Tibial nerve (tissue), 4 donors: ENCODE results near the gene RAB17.

Source experiments
- EP300 ChIP-seq, 2 donors: sonication (generic); formaldehyde crosslinking; IDR thresholded peaks; one replicate each; pipeline ENCODE4 v1.6.1; 2017; ENCODE audit warnings: antibody characterized with exemption in 2 of 2, mild to moderate bottlenecking in 1 of 2
- POLR2A ChIP-seq, 2 donors: fragments of 450-650 bp; IDR thresholded peaks; one replicate each; pipeline ENCODE4 v1.6.1; 2017; ENCODE audit warnings: antibody characterized with exemption in 2 of 2, mild to moderate bottlenecking in 2 of 2, moderate library complexity in 2 of 2
- TF ChIP-seq, protein P1 (sequence below), 5 experiments: fragments of 200-600 bp in 3 of 5; fragments of 450-650 bp in 2 of 5; sonication (generic) in 3 of 5; IDR thresholded peaks; one replicate each; pipeline ENCODE4 v1.5.1; 2016 to 2019; ENCODE audit warnings: antibody characterized with exemption in 5 of 5, mild to moderate bottlenecking in 3 of 5, moderate library complexity in 2 of 5

GRCh38 chr2:237553948-237554347 lies 36.6 kb downstream of the RAB17 start:
- TF ChIP-seq POLR2A (IDR thresholded peaks at IDR 0.05) (no peak), EP300 (IDR thresholded peaks at IDR 0.05) (no peak)
- TF ChIP-seq, protein P1, sequence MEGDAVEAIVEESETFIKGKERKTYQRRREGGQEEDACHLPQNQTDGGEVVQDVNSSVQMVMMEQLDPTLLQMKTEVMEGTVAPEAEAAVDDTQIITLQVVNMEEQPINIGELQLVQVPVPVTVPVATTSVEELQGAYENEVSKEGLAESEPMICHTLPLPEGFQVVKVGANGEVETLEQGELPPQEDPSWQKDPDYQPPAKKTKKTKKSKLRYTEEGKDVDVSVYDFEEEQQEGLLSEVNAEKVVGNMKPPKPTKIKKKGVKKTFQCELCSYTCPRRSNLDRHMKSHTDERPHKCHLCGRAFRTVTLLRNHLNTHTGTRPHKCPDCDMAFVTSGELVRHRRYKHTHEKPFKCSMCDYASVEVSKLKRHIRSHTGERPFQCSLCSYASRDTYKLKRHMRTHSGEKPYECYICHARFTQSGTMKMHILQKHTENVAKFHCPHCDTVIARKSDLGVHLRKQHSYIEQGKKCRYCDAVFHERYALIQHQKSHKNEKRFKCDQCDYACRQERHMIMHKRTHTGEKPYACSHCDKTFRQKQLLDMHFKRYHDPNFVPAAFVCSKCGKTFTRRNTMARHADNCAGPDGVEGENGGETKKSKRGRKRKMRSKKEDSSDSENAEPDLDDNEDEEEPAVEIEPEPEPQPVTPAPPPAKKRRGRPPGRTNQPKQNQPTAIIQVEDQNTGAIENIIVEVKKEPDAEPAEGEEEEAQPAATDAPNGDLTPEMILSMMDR (IDR thresholded peaks at IDR 0.05) = no peak
